Measurements from ENCODE around the gene VSIG8. TPM values are rescaled to one million over a fixed set of nuclear protein-coding genes. Genes with fewer than 3 reads are reported as not detected.

VSIG8 gene
- total and polyA plus RNA-seq, 9 of the 15 experiments (the other 6 are each of a cell fraction or from before 2014, with no cell fraction given) = not detected

DNA sequence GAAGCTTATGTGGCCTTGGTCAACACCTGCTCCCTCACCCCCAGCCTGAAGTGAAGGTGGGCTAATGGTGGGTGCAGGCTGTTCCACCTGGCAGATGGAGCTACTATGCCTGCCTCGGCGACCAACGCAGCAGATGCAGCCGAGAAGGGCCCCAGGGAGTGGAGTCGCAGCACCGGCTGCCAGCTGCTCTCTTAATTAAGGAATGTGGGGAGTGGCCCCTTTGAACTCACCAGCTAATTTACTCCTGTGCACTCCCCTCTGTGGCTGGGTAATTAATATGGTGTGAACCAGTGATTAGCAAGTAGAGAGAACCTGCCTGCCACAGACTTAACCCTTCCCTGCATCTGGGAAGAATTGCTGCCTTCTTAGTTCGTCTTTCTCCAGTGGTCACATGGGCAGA, 39.1 kb downstream of the VSIG8 start:
- CTCF ChIA-PET (ENCODE audit: low intra/inter-chr PET ratio) = no interaction called here
- TF ChIP-seq, protein P1, sequence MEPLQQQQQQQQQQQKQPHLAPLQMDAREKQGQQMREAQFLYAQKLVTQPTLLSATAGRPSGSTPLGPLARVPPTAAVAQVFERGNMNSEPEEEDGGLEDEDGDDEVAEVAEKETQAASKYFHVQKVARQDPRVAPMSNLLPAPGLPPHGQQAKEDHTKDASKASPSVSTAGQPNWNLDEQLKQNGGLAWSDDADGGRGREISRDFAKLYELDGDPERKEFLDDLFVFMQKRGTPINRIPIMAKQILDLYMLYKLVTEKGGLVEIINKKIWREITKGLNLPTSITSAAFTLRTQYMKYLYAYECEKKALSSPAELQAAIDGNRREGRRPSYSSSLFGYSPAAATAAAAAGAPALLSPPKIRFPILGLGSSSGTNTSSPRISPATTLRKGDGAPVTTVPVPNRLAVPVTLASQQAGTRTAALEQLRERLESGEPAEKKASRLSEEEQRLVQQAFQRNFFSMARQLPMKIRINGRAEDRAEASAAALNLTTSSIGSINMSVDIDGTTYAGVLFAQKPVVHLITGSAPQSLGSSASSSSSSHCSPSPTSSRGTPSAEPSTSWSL (CRISPR knock-in tag; IDR thresholded peaks at IDR 0.05; ENCODE audit: borderline replicate concordance) = no peak
- no peak for TF ChIP-seq ZNF431 (CRISPR knock-in tag; IDR thresholded peaks at IDR 0.05)
- TF ChIP-seq RAD21 (CRISPR knock-in tag; conservative IDR thresholded peaks at IDR 0.05 in 1 of 2, IDR thresholded peaks at IDR 0.05 in 1 of 2) = no peak
- no peak for TF ChIP-seq NR3C1 (CRISPR knock-in tag; IDR thresholded peaks at IDR 0.05)
- no peak for TF ChIP-seq TAF7 (tag; IDR thresholded peaks at IDR 0.05)
- TF ChIP-seq ZNF165 (CRISPR knock-in tag; IDR thresholded peaks at IDR 0.05; ENCODE audit: borderline replicate concordance) = no peak
- TF ChIP-seq, protein P2, sequence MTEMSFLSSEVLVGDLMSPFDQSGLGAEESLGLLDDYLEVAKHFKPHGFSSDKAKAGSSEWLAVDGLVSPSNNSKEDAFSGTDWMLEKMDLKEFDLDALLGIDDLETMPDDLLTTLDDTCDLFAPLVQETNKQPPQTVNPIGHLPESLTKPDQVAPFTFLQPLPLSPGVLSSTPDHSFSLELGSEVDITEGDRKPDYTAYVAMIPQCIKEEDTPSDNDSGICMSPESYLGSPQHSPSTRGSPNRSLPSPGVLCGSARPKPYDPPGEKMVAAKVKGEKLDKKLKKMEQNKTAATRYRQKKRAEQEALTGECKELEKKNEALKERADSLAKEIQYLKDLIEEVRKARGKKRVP (CRISPR knock-in tag; IDR thresholded peaks at IDR 0.05) = no peak
- TF ChIP-seq E4F1 (CRISPR knock-in tag; IDR thresholded peaks at IDR 0.05; ENCODE audit: borderline replicate concordance) = no peak
- TF ChIP-seq, protein P3, sequence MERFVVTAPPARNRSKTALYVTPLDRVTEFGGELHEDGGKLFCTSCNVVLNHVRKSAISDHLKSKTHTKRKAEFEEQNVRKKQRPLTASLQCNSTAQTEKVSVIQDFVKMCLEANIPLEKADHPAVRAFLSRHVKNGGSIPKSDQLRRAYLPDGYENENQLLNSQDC (CRISPR knock-in tag; IDR thresholded peaks at IDR 0.05) = no peak
- no peak for TF ChIP-seq ZFP1 (CRISPR knock-in tag; IDR thresholded peaks at IDR 0.05)
- TF ChIP-seq SRSF9 (IDR thresholded peaks at IDR 0.05; ENCODE audit: borderline replicate concordance, low read depth, low read length) = no peak
- TF ChIP-seq CCNT2 (IDR thresholded peaks at IDR 0.05; ENCODE audit: borderline replicate concordance, extremely low read depth, insufficient read length, low read depth, low read length) = no peak
- no peak for TF ChIP-seq CBFB (CRISPR knock-in tag; IDR thresholded peaks at IDR 0.05)
- no peak for TF ChIP-seq HEY1 (CRISPR knock-in tag; IDR thresholded peaks at IDR 0.05; ENCODE audit: borderline replicate concordance)
- no peak for TF ChIP-seq FOXM1 (IDR thresholded peaks at IDR 0.05; ENCODE audit: low read depth)
- no peak for TF ChIP-seq FOXM1 (CRISPR knock-in tag; IDR thresholded peaks at IDR 0.05; ENCODE audit: low read depth)

More for the DNA sequence above, 39.1 kb downstream of the VSIG8 start:
- H3K4me3 ChIP-seq = no peak overlapping the region
- ATAC-seq (no peak), FAIRE-seq (no peak), DNase-seq (ENCODE audit: extremely low read depth in 1 of 4, low spot score in 3 of 4) (no peak)
- H3K9me3 ChIP-seq (replicated peaks; ENCODE audit: control insufficient read depth, insufficient read depth, low read depth, low read length) = no peaks in the 10 kb centered on the region
- POLR2A ChIA-PET = no interaction called here
- H3K9ac ChIP-seq (ENCODE audit: insufficient read depth in 1 of 2, low read depth in 2 of 2, low read length in 2 of 2) = no peak overlapping the region
- no peak overlapping the region for H3K4me2 ChIP-seq (ENCODE audit: insufficient read depth, low read length)
- no peaks in the 10 kb centered on the region for H4K20me1 ChIP-seq (replicated peaks; ENCODE audit: control insufficient read depth, insufficient read depth, low read length)
- no peak overlapping the region for H2AFZ ChIP-seq (ENCODE audit: low read depth, low read length)
- in situ Hi-C loops (cut with MboI) = no loop called here
- H3K36me3 ChIP-seq (ENCODE audit: control insufficient read depth, insufficient read depth, low read length) = no peaks in the 10 kb centered on the region
- intact Hi-C loops (cut with micrococcal nuclease) = no loop called here
- peaks cover 11 to 70% of the 10 kb centered on the region in 2 experiments; a peak in 4 of 5 replicates for H3K27me3 ChIP-seq (ENCODE audit: control insufficient read depth in 2 of 2, insufficient read depth in 2 of 2, low read length in 2 of 2)
- H3K9me1 ChIP-seq (ENCODE audit: control insufficient read depth, insufficient read depth, low read length) = no peaks in the 10 kb centered on the region
- peaks cover 0 to under 1% of the 10 kb centered on the region in 2 experiments; a peak in 1 of 5 replicates for H3K4me1 ChIP-seq (replicated peaks in 1 of 2; ENCODE audit: control insufficient read depth in 2 of 2, insufficient read depth in 2 of 2, low read length in 2 of 2)
- no TSS peak for BruUV-seq (replicated peaks)
- no peak overlapping the region for H3K27ac ChIP-seq (ENCODE audit: extremely low read depth, low read depth, low read length)
- 0% methylated on average over 7 of the region's 7 CpGs for WGBS (ENCODE audit: insufficient coverage, low coverage, missing lambda C conversion rate)
- H3K79me2 ChIP-seq (ENCODE audit: control insufficient read depth, insufficient read depth, low read length) = no peaks in the 10 kb centered on the region

Measured in K562 (cell line).